ENCODE data around the gene KLHL13.
"Not testable (repeated sequence)": the region's sequence is repeated elsewhere in the genome, so short reads cannot be mapped to it uniquely, and the experiment has no call there.

Gene KLHL13, protein sequence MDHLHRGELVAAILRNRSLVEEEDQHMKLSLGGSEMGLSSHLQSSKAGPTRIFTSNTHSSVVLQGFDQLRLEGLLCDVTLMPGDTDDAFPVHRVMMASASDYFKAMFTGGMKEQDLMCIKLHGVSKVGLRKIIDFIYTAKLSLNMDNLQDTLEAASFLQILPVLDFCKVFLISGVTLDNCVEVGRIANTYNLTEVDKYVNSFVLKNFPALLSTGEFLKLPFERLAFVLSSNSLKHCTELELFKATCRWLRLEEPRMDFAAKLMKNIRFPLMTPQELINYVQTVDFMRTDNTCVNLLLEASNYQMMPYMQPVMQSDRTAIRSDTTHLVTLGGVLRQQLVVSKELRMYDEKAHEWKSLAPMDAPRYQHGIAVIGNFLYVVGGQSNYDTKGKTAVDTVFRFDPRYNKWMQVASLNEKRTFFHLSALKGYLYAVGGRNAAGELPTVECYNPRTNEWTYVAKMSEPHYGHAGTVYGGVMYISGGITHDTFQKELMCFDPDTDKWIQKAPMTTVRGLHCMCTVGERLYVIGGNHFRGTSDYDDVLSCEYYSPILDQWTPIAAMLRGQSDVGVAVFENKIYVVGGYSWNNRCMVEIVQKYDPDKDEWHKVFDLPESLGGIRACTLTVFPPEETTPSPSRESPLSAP

DNA sequence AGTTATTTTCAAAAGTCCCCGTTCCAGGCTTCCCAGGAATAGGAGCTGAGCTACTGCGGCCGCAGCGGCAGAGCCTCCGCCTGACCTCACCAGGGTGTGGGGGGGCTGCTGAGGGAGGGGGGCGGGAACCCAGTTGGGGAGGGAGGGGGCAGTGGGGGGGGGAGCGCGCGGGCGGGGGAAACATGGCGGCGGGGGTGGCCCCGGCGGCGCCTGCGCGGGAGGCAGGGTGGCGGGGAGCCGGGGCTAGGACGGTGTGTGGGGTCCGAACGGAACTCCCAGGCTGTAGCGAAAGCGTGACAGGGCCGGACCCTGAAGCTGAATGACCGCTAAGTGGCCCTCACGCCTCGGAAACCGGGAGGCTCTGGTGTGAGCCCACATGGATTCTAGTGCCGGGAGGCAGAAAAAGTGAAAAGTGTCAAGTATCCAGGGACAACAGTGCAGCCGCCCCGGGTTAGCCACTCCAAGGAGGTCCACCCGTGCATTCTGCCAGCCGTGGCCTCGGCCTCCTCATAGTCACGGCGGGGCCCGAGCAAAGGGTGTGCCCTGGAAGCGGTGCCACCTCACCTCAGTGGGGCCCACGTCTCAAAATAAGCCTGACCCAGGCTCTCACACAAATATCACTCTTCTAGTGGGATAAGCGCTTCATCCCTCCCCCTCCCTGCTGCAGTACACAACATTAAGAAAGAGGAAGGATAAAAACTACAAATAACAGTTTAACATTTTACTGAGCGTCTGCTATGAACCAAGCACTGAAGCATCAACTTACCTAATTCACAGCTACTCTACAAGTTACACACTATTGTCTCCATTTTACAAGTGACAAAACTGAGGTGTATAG is at the start of gene KLHL13:
TSS of gene KLHL13 (minus strand) at position 98 of the 838 bp plus-strand sequence. CDS start 88,337 bp downstream, outside the sequence.
- DNase-seq, result peak; percentile 2 to 34

DNA sequence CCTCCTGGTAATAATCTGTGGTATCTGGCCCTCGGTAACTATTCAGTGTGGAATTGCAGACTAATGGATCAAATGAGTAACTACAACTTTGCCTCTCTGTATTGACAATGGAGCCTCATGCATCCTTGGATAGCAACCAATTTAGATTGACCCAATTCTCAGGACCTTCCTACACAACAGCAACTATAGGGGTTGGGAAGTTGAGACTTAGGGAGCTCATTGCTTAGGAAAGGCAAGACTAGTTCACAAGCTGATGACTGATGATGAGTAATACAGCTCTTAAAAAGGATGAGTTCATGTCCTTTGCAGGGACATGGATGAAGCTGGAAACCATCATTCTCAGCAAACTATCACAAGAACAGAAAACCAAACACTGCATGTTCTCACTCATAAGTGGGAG is 47.5 kb upstream of the KLHL13 start:
- DNase-seq, result no peak

DNA sequence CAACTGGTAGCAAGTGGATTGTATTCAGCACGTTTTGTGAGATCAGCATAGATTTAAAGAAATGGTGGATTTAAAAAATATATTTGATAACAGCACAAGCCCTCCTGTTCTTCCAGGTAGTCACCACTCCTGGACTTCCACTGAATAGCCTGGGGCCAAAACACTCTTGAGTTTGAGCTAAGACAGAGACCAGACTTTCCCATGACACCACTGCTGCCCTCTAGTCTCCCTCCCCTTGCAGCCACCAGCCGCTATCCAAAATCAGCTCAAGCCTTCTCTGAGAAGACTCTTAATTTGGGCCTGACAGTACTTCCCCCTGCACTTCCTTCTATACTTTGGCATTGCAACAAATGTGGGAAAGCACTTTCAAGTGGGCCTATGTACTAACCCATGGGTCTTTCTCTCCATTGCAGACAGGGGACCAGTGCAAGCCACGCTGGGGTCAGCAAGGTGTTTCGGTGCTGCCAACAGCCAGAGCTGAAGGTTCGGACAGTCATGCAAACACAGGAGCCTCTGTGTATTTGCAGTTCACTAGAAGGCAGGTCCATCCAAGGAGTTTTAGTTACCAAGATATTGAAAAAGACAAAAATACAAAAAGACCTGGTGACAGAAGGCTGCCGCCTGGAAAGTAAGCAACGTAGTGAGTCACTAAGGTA is 40.5 kb upstream of the KLHL13 start:
- no peak for DNase-seq

- no peak for DNase-seq
Observed at GRCh38 chrX:118156254-118156952, 39.8 kb upstream of the KLHL13 start.

- DNase-seq, result no peak
Observed at GRCh38 chrX:118153270-118153669, 36.7 kb upstream of the KLHL13 start.

DNA sequence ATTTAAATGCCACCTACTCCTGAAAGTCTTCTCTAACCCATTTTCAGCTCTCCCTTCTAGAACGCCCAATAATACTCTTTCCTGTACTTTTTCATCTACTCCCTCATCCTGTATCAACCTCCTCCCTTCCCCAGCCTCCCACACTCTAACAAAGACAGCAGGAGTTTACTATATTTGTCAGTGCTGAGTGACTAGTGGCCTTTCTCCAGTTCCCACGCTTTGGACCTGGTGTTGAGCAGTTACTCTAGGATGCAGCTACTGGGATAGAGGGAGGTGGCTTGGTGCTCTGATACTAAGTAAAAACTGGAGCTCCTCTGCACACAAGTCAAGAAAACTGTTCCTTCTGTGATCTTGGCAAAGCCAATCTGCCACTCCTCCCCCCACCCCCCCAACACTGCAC is 36.1 kb upstream of the KLHL13 start:
- no peak for DNase-seq

GRCh38 chrX:118148737-118149136 is 32.1 kb upstream of the KLHL13 start:
- no peak for DNase-seq

- DNase-seq, result not testable (repeated sequence)
Observed at GRCh38 chrX:118147771-118148170, 31.2 kb upstream of the KLHL13 start.

GRCh38 chrX:118143578-118143977 is 27.0 kb upstream of the KLHL13 start:
- no peak for DNase-seq

- no peak for DNase-seq
Observed at GRCh38 chrX:118131336-118131735, 14.7 kb upstream of the KLHL13 start.

GRCh38 chrX:118129681-118130080 is 13.1 kb upstream of the KLHL13 start:
- DNase-seq, result no peak

DNA sequence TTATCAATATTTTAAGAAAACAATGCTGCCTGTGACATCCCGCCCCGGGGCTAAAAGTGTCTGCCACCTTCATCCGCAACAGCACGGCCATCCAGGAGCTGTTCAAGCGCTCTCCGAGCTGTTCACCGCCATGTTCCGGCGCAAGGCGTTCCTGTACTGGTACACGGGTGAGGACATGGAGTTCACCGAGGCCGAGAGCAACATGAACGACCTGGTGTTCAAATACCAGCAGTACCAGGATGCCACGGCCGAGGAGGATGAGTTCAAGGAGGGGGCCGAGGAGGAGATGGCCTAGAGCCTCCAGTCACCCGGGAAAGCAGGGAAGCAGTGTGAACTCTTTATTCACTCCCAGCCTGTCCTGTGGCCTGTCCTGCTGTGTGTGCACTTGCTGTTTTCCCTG is 12.1 kb upstream of the KLHL13 start:
- DNase-seq, result no peak

DNA sequence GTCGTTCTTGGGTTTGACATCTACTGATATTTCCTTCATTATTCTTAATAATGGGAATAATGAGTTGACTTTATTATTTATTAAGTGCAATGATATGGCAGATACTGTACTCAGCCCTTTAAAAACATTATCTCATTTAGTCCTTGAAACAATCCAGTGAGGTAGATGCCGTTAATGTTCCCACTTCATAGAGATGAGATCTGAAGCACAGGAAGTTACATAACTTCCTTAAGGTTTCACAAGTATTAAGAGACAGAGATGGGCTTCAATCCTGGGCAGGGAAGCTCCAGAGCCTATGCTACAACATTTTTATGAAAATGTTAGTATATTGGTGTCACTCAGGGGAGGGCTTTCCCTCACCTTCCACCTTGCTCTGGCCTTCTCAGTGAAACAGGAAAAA is 9.7 kb upstream of the KLHL13 start:
- DNase-seq, result no peak

- not testable (repeated sequence) for DNase-seq
Observed at GRCh38 chrX:118124243-118124642, 7.6 kb upstream of the KLHL13 start.

- DNase-seq, result no peak
Observed at GRCh38 chrX:118117741-118118140, 1.1 kb upstream of the KLHL13 start.

DNA sequence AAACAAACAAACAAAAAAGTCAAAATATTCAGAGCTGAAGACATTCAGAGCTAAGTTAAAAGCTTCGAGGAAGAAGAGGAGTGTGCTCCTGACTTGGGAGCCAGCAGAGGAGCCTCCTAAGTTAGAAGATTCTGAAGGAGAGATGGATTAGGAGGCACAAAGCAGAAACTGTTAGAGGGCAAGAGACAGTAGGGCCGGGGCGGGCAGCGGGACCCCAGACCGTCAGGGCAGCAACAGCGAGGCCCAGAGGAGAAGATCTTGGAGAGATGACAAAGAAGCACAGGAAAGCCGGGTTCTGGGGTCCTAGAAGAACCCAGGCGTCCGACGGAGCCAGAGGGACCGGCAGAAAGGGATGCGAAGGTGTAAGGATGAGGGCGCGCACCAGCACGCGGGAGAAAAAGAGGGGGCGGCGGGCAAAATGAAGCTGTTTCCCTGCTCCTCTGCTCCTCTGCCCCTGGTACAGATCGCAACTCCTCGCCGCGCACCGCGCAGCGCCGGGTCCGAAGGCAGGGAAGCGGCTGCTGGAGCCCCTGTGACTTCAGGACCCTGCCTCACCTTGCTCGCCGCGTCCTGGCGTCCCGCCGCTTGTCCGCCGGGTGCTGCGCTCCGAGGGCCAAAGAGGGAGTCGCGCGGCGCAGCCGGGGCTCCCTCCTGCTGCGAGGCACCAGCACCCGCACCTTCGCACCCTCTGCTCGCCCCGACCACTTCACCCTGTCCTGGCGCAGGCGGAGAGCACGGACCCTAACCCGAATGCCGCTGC is 477 bp downstream of the KLHL13 start:
- DNase-seq, result peak in 1 of 2 donors; percentile 10

DNA sequence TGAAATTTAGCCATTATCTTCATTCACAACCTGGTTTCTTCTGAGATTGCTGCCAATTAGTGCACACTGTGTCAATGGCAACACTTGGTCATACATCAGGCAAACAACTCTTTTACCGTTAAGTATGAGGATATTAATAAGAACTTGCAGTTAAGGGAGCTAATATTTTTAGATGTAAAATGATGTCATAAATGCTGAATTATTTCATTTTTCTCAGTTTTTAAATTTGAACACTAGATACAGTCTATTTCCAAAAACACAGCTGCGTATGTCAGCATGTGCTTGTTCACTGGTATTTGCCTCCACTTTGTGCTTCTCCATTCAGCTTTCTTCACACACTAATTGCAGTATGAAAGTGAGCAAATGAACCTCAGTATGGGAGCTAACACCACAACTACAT is 1.6 kb downstream of the KLHL13 start:
- no peak for DNase-seq

- DNase-seq, result no peak
Observed at GRCh38 chrX:118109065-118109464, 7.5 kb downstream of the KLHL13 start.

DNA sequence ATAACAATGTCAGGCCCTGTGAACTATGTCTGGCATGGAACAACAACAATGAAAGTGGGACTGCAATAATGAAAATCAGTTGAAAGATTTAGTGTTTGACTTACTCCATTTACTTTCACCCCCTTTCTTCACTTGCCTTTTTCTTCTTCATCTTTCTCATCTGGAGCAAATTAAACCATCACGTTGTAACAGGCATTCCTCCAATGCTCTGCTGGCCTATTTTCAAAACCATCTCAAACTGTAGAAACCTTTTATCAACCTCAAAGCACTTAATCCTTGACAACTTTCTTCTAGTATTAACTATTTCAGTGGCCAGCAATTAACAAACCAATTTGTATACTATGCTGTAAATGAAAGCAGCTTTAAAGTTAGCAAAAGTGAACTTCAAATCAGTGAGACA is 8.3 kb downstream of the KLHL13 start:
- DNase-seq, result no peak

DNA sequence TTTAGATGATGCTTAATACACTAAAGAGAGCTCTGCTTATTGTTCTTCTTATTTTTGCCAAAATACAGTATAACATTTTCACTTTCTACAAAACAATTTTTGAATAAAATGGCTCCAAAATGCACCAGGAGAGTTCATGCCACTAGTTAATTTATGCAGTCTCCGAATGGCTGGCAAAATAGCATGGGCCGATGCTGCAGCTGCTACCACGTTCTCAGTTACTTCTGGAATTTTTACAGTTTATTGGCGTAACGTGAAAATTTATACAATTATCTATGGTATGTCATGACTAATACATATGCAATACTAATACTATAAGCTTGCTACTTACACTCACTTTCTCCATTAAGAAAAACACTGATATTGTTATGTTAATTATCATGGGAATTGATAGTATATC is 16.5 kb downstream of the KLHL13 start:
- no peak for DNase-seq

GRCh38 chrX:118088084-118088483 is 28.5 kb downstream of the KLHL13 start:
- no peak for DNase-seq

Measured in hippocampal formation (tissue), 2 donors.